ENCODE results near the gene FBN1.

- TF ChIP-seq CTCF (IDR thresholded peaks at IDR 0.05; ENCODE audit: low read depth, low read length), result no peak
- TF ChIP-seq EZH2phosphoT487 (IDR thresholded peaks at IDR 0.05; ENCODE audit: low read depth), result no peak
Observed at GRCh38 chr15:48388910-48389309, 256.6 kb downstream of the FBN1 start.
